HG03521 (cell line): ENCODE measurements around the gene VSX1.
A peak's percentile ranks its signal among the peaks of the same experiment; 100 is the strongest.

Experiments used
- ATAC-seq: cut with Tn5 transposase; IDR thresholded peaks from one replicate; pipeline ENCODE4 v1.9.1; 2021; ENCODE audit warnings: mild to moderate bottlenecking, moderate library complexity; ENCODE audit not compliant: unreplicated experiment

Gene VSX1

GRCh38 chr20:25042531-25043498 is 39.1 kb downstream of the VSX1 start:
- peak; percentile 87 for ATAC-seq

DNA sequence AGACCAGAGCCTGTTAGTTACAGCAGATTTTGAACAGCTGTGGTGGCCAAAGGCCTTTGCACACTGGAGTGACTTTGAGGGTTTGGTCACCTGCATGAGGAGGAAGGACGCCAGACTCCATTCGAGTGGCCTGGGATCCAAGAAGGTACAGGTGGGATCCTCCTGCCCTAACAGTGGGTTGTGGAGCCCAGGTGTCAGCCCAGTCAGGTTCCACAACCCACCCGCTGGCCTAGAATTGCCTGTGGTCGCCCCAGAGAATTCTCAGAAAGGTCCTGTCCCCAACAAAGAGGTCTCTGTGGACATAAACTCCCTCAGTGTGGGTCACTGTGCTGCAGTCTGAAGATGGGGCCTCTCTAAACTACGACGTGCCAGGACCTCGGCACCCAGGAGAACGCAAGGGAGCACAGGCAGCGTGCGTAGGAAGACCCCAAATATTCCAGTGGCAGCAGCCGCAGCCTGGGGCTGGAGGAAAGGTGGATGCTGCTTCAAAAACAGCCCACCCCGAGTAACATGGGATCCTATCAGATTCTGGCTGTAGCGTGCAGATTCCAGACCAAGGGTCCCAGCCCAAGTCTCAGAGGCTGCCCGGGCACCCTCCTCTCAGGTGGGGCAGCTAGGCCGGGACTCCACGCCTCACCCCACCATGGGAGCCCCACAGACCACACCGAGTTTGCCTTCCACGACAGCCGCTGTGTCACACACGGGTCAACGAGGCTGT is 40.0 kb downstream of the VSX1 start:
- no peak for ATAC-seq

DNA sequence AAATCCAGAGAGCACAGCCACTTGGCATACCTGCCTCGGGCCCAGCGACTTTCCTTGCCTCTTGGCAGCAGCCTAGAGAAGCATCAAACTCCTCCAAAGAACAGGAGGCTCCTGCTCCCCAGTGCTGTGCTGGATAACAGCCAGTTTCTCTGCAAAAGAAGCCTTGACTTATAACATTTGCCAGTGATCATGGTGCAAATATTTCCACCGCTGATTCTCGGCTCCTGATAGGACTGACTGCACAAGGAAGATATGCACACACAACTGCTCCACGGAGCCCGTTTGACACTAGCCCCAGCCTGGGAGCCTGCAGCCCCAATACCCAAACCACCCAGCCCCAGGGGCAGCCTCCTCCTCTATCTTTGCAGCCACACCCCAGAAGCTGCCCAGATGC is 41.5 kb downstream of the VSX1 start:
- no peak for ATAC-seq

- no peak for ATAC-seq
Measured at GRCh38 chr20:25039697-25040437, 42.1 kb downstream of the VSX1 start.

DNA sequence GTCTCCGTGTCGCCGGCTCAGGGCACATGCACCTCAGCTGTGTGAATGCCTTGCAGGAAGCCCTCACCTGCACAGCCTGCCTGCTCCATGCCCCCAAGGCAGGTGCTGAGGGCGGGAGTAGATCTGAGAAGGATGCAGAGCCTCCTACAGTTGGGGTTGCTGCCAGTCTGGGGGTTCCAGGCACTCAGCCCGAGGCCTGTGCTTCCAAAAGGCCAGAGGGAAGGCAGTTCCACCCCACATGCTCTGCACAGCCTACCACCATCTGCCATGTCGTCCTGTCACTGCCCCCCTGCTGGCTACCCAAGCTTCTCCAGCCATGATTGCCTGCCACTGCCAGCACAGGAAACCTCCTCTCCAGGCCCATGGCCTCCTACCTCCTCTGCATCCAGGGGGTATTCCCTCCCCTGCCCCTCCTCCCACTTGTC is 43.3 kb downstream of the VSX1 start:
- no peak for ATAC-seq

DNA sequence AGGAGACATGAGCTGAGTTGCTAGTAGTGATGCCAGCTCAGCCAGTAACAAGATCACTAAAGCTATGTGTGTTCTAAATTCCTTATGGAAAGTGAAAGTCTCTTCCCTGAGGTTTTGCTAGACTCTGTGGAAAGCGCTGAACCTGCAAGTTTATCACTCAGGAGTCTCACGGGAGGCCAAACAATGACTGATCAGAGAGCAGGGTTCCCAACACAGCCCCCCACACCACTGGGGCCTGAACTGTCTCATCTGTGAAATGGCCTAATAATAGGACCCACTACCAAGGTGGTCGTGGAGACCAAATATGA is 43.9 kb downstream of the VSX1 start:
- no peak for ATAC-seq

GRCh38 chr20:25037288-25038102 is 44.4 kb downstream of the VSX1 start:
- ATAC-seq: no peak

DNA sequence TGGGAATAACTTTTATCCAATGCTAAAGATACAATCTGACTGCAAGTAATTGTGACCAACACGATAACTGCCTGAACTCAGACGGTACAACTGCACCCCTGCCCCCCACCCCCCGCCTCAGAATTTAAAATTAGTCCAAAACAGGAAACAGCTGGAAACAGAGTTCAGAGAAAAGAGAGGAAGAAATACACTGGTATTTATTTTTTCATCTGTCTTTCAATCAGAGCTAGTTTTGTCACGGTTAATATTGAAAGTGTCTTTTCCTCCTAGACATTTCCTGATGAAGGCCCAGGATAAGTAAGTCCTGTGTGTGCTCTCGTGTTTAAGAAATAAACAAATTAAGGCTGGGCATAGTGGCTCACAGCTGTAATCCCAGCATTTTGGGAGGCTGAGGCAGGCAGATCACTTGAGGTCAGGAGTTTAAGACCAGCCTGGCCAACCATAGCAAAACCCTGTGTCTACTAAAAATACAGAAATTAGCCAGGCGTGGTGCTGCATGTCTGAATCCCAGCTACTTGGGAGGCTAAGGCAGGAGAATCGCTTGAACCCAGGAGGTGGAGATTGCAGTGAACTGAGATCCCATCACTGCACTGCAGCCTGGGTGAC is 45.5 kb downstream of the VSX1 start:
- ATAC-seq: no peak

- no peak for ATAC-seq
Measured at GRCh38 chr20:25035921-25036320, 46.0 kb downstream of the VSX1 start.

DNA sequence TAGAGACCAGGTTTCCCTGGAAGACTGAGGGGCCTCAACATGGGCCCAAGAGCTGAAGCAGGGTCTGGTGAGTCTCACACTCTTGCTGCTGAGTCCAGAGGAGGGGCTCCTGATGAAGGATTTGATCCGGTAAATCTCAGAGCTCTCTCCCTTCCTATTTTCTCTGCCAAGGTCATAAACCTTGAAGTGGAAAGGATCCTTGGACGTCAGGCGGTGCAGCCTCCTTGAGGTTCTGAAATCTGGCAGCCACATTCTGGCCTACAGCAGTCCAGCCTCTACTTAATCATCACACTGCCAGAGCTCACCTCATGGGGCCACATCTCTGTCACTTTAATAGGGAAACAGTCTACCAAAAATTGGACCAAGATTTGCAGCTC is 48.0 kb downstream of the VSX1 start:
- no peak for ATAC-seq

GRCh38 chr20:25033265-25033923 is 48.5 kb downstream of the VSX1 start:
- no peak for ATAC-seq

DNA sequence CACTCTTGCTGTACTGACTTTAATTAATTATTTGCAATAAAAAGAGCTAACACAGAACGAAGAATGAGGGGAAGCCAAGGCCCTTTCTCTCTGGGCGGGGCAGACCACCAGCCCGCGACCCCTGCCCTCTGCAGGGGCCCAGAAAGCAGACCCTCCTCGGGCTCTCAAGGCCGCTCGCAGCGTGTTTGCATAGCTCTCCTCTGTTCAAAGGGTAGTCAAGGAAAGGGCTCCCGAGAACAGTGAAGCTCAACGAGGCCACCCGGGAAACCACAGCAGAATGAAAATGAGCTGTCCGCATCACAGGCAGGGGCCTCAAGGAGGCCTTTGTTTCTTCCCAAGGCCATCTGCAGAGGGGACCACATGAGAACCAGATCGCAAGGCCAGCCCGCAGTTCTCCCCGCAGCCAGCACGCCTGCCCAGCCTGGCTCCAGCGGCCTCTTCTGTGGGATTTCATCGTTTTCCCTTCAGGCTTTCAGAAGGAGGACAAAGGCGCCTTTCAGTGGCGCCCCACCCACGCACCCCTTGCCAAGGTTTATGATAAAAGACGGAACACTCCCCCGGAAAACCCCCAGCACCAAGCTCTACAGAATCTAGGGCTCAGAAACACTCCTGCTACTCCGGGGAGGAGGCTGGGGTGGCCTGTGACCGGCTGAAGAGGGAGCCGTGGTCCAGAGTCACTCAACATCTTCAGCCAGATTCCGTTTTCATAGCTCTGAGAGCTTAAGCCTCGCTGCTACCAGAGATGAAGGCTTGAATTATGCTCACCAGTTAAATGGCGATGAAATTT is 49.3 kb downstream of the VSX1 start:
- no peak for ATAC-seq

GRCh38 chr20:25032065-25032477 is 49.9 kb downstream of the VSX1 start:
- no peak for ATAC-seq

DNA sequence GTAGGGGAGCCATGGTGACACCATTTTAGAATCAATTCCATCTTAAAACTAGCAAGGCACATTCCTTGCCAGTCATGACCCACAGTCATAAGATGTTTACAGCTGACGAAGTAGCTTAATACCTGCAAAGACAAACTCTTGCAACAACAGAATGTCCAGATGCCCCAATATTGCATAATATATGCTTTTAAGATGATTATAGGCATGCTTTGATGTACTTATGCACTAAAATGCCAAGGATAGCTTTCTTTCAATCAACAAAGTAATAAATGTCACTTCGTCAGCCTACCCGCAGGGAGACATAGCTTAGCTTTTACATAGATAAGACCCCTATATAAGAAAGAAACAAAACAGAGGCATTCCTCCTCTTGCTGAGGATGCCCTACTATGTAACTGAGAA is 50.7 kb downstream of the VSX1 start:
- ATAC-seq: no peak

DNA sequence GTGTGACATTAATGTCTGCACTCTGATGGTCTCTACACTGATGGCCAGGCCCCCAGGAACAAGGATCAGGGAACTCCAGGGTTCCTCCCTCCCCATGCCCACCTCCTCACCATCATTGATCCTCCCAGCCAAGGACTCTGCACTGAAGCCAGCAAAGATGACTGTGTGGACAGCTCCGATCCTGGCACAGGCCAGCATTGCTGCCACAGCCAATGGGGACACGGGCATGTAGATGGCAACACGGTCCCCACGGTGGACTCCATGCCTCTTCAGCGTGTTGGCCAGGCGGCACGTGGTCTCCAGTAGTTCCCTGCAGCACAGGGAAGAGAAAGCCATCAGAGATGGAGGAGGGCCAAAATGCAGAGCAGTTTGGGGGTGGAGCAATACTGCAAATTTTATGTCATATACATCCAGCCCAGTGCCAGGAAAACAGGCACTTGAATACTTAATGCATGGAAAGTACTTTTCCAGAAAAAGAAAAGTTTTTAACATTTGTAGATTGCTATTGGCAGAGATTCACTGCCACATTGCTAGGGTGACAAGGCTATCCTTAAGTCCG is 51.2 kb downstream of the VSX1 start:
- ATAC-seq: no peak

- ATAC-seq: no peak
Measured at GRCh38 chr20:25030007-25030648, 51.8 kb downstream of the VSX1 start.

DNA sequence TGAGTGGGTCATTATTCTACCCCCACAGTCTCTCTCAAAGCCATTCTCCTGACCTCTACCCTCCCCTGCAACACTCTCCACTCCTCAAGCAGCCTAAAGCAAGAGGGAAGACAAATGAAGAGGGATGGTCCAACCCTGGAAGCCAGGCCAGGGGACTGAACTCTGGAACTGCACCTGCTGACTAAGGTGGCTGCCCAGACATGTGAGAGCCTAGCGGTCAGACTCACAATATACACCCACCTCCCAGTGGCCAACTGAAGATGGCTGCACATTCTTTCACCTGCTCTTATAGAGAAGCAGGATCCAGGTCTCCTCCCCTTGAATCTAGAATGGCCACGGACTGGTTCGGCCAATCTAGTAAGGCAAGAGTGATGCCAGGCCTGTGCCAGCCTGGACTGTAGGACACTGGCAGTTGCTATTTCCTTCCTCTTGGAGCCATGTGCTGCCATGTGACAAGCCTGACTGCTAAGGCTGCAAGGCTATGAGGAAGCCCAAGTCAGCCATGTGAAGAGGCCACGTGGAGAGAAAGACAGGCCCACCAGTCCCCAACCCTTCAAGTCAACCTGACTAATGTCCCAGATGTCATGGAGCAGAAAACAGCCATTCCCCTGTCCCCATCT is 55.8 kb downstream of the VSX1 start:
- no peak for ATAC-seq
